HG03159 (cell line): ENCODE data around the gene SPHK1.

Experiments
- ATAC-seq: cut with Tn5 transposase; IDR thresholded peaks from one replicate; pipeline ENCODE4 v1.9.1; 2021; ENCODE audit warnings: mild to moderate bottlenecking, moderate library complexity; ENCODE audit not compliant: unreplicated experiment

SPHK1 gene

GRCh38 chr17:76363107-76363842 lies 21.1 kb upstream of the SPHK1 start:
- no peak for ATAC-seq

- ATAC-seq = no peak
These were observed 19.0 kb upstream of the SPHK1 start for GRCh38 chr17:76365256-76365903.

DNA sequence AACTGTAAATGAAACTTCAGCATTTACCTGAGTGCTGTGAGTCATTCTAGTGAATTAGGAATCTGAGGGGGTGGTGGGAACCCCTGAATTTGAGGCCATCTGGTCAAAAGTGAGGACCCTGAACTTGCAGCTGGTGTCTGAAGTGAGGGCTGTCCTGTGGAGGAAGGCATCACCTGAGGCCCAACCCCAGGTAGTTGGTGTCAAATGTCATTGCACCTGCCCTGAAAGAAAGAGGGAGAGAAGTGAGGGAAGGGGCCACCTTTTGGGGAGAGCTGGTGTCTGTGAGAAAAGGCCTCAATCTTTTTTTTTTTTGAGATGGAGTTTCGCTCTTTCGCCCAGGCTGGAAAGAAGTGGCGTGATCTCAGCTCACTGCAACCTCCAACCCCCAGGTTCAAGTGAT lies 18.2 kb upstream of the SPHK1 start:
- ATAC-seq = no peak

GRCh38 chr17:76367642-76368041 lies 16.8 kb upstream of the SPHK1 start:
- ATAC-seq = no peak

DNA sequence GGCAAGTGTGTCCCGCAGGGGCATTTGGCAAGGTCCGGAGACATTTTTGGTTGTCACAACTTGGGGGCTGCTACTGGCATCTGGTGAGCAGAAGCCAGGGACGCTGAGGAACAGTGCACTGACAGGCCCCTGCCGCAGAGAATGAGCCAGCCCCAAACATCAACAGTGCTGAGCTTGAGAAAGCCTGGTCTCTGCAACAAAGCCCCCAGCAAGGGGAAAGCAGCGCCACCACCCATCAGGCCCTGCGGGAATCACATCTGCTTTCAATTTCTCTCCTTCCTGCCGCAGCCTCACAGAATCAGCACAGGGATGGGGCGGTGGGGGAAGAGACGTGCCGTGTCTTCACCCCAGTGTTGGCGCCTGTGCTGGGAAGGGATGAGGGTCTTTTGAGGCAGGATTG lies 15.9 kb upstream of the SPHK1 start:
- no peak for ATAC-seq

- ATAC-seq = no peak
These were observed 15.0 kb upstream of the SPHK1 start for GRCh38 chr17:76369379-76369778.

GRCh38 chr17:76369804-76370203 lies 14.6 kb upstream of the SPHK1 start:
- ATAC-seq = no peak

DNA sequence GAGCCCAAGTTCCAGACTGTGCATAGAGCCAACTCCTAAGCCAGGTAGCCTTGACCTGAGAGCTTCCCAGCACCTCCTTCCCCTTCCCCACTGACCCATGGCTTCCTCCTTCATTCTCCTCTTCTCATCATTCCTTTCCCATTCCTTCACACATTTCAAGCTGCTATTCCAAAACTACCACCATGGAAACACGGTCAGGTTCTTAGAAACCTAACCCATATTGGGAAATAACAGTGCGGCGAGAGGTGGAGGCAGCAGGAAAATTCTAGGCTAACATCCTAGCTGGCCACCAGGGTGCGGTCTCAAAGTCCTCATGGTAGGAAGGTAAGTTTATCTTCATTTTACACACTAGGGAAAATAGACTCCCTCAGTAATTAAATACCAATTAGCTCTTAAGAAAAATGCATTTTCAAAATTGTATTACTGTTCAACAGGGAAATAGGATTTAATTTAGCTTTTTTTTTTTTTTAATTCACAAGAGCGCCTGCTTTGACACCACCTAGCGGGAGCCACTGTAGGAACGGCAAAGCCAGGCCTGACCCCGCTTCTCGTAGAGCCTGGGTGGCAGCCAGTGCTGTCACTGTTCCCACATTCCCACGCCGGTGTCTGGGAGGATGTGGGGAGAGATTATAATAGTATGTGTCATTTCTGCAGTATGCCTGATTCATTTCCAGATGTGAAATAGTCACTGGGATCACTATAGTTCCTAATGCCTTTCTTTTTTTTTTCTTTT lies 14.0 kb upstream of the SPHK1 start:
- no peak for ATAC-seq

- no peak for ATAC-seq
These were observed 12.5 kb upstream of the SPHK1 start for GRCh38 chr17:76371656-76372628.

DNA sequence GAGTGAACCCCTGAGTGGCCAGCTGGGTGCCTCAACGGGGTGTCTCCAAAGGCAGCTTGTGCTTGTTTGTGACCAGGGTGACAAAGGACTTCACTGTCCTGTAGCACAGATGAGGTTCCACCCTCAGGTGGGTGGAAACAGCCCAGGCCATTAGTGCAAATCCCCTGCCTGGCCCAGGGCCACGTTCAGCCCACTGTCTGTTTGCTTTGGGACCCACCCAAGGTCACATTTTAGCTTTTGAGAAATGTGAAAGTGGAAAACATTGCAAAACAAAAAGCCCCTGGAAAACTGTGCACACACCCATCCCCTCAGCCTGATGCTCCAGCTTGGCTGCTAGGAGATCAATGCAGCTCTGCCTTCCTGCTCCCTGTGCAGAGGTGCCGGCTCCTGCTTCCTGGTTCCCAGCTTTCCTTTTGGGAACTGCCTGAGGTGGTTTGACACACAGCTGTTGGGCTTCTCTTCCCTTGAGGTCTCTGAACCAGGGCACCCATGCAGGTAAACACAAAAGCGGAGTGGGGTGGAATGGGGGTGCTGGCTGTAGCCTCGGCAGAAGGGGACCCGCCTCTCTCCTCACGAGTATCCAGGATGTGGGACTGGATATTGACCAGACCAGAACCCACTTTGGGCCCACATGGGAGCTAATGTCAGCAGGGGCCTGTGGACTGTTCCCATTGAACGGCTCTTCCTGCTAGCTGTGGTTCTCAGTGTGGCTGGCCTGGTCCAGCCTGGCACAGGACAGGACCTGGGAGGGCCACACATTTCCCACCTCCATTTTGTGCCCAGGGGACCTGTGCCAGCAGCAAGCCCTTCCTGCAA lies 7.9 kb upstream of the SPHK1 start:
- ATAC-seq = no peak

DNA sequence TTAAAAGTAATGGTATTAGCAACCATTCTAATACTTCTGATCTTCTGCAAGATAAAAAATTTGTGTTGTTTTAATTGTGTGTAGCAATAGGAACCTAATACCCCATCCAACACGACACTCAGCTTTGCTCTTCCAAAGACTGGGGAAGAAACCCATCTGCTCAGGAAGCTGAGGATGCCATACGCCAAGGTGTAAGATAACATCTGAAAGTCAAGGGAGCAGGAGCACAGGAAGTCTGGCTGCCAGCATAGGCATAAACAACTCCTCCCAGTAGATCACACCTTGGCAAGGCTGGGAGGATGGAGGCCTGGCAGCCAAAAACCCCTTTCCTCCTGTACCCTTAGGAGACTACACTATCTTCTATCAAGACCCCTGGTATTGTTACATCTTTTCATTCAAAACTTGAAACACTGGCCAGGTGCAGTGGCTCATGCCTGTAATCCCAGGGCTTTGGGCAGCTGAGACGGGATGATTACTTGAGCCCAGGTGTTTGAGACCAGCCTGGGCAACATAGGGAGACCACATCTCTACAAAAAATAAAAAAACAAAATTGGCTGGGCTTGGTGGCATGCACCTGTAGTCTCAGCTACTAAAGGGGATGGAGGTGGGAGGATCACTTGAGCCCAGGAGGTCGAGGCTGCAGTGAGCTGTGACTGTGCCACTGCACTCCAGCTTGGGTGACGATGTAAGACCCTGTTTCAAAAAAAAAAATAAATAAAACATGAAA lies 5.7 kb upstream of the SPHK1 start:
- ATAC-seq = no peak

DNA sequence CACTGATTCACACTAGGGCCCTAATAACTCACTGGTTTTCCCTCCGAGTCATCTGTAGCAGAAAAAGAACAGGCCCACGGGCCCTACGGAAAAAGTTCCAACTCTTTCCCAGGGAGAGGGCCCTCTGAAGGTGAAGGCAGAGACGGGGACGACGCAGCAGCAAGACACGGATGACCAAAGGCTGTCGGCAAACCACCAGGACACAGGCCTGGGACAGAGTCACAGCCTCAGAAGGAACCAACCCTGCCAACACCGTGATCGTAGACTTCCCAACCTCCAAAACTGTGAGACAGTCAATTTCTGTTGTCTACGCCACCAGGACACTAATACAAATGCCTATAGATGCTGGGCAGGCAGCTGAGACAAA lies 5.2 kb upstream of the SPHK1 start:
- ATAC-seq = no peak

DNA sequence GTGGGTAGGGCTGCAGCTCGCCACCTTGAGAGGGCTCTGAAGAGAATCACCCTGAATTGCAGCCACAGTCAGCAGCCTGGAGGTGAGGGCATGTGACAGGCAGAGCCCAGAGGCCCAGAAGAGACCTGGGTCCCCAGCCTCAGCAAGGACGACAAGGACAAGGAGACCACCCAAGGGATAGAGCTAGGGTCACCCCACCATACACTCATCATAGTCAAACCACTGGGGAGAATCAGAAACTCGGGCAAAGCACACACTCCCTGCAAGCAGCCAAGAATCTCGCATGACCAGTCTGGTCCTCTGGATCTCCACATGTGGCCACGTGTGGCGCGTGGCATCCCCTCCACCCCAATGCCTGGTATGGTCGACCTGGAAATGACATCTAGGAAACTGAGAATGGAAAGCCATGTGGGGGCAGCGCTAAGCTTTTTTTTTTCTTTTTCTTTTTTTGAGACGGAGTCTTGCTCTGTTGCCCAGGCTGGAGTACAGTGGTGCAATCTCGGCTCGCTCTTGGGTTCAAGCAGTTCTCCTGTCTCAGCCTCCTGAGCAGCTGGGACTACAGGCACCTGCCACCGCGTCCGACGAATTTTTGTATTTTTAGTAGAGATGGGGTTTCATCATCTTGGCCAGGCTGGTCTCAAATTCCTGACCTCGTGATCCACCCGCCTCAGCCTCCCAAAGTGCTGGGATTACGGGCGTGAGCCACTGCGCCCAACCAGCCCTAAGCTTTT lies 4.6 kb upstream of the SPHK1 start:
- ATAC-seq = no peak

GRCh38 chr17:76381633-76382350 lies 2.6 kb upstream of the SPHK1 start:
- no peak for ATAC-seq

GRCh38 chr17:76382351-76382802 lies 2.0 kb upstream of the SPHK1 start:
- no peak for ATAC-seq

- ATAC-seq = no peak
These were observed 1.4 kb upstream of the SPHK1 start for GRCh38 chr17:76382803-76383545.

- peak; percentile 16 for ATAC-seq
These were observed 725 bp upstream of the SPHK1 start for GRCh38 chr17:76383546-76384221.
